H9 (cell line): ENCODE results near the gene MSH3. TPM values are rescaled to one million over a fixed set of nuclear protein-coding genes. Genes with fewer than 3 reads are reported as not detected.

ENCODE experiments used
- DNase-seq: peaks from one replicate; pipeline ENCODE4 v3.0.0-alpha.2; 2017
- H2AFZ ChIP-seq: one replicate; pipeline ENCODE4 v1.6.1; 2013; ENCODE audit warnings: mild to moderate bottlenecking, low read length, control low read depth, moderate library complexity
- H2AK5ac ChIP-seq: 2 replicates; pipeline ENCODE4 v1.6.1; 2013; ENCODE audit warnings: low read length, control low read depth, mixed read lengths; ENCODE audit not compliant: insufficient read length
- H2BK120ac ChIP-seq: one replicate; pipeline ENCODE4 v1.6.1; 2013; ENCODE audit warnings: low read depth, mild to moderate bottlenecking, low read length, control low read depth, inconsistent platforms; ENCODE audit not compliant: poor library complexity, severe bottlenecking
- H2BK12ac ChIP-seq: 2 replicates; pipeline ENCODE4 v1.6.1; 2013; ENCODE audit warnings: low read length, control low read depth, mixed read lengths, low read depth; ENCODE audit not compliant: insufficient read length
- H2BK15ac ChIP-seq: 2 replicates; pipeline ENCODE4 v1.6.1; 2013; ENCODE audit warnings: low read depth, low read length, control low read depth
- H2BK20ac ChIP-seq: one replicate; pipeline ENCODE4 v1.6.1; 2013; ENCODE audit warnings: low read depth, mild to moderate bottlenecking, low read length, control low read depth, inconsistent platforms; ENCODE audit not compliant: poor library complexity, severe bottlenecking
- H2BK5ac ChIP-seq: 2 replicates; pipeline ENCODE4 v1.6.1; 2013; ENCODE audit warnings: low read length, control low read depth, mixed read lengths; ENCODE audit not compliant: insufficient read length
- H3K14ac ChIP-seq: 2 replicates; pipeline ENCODE4 v1.6.1; 2013; ENCODE audit warnings: low read length, control low read depth; ENCODE audit not compliant: insufficient read depth
- H3K18ac ChIP-seq: 2 replicates; pipeline ENCODE4 v1.6.1; 2013; ENCODE audit warnings: low read depth, mild to moderate bottlenecking, mixed read lengths, low read length, control low read depth; ENCODE audit not compliant: insufficient read length
- H3K23ac ChIP-seq: 2 replicates; pipeline ENCODE4 v1.6.1; 2013; ENCODE audit warnings: low read length, control low read depth, mixed read lengths, low read depth; ENCODE audit not compliant: insufficient read length
- H3K23me2 ChIP-seq: 2 replicates; pipeline ENCODE4 v1.6.1; 2013; ENCODE audit warnings: low read depth, mild to moderate bottlenecking, mixed read lengths, low read length, control low read depth; ENCODE audit not compliant: insufficient read length, poor library complexity, severe bottlenecking
- H3K27ac ChIP-seq: 2 replicates; pipeline ENCODE4 v1.5.1; 2013; ENCODE audit warnings: low read length, control low read depth, mixed read lengths, low read depth; ENCODE audit not compliant: insufficient read length
- H3K27me3 ChIP-seq: 2 replicates; pipeline ENCODE4 v1.6.1; 2013; ENCODE audit warnings: low read length, control low read depth, inconsistent platforms; ENCODE audit not compliant: insufficient read depth
- H3K4ac ChIP-seq: 2 replicates; pipeline ENCODE4 v1.6.1; 2013; ENCODE audit warnings: low read depth, mild to moderate bottlenecking, control low read depth, inconsistent platforms, low read length, moderate library complexity
- H3K4me1 ChIP-seq: 2 replicates; pipeline ENCODE4 v1.6.1; 2013; ENCODE audit warnings: low read length, control low read depth, inconsistent platforms; ENCODE audit not compliant: insufficient read depth
- H3K4me2 ChIP-seq: 2 replicates; pipeline ENCODE4 v1.6.1; 2013; ENCODE audit warnings: low read length, control low read depth, mixed read lengths; ENCODE audit not compliant: insufficient read length, insufficient read depth
- H3K56ac ChIP-seq: 2 replicates; pipeline ENCODE4 v1.6.1; 2013; ENCODE audit warnings: low read depth, mild to moderate bottlenecking, mixed read lengths, low read length, control low read depth; ENCODE audit not compliant: insufficient read length
- H3K79me1 ChIP-seq: 2 replicates; pipeline ENCODE4 v1.6.1; 2013; ENCODE audit warnings: low read depth, mild to moderate bottlenecking, moderate library complexity, low read length, control low read depth, inconsistent platforms; ENCODE audit not compliant: insufficient read depth, poor library complexity, severe bottlenecking
- H3K79me2 ChIP-seq: 2 replicates; pipeline ENCODE4 v1.6.1; 2013; ENCODE audit warnings: low read length, control low read depth, inconsistent platforms; ENCODE audit not compliant: insufficient read depth
- H3K9ac ChIP-seq: 2 replicates; pipeline ENCODE4 v1.6.1; 2013; ENCODE audit warnings: low read length, control low read depth, mixed read lengths; ENCODE audit not compliant: insufficient read length; ENCODE audit errors: extremely low read depth
- H3K9me3 ChIP-seq: one replicate; pipeline ENCODE4 v1.6.1; 2013; ENCODE audit warnings: low read depth, low read length, inconsistent platforms; ENCODE audit not compliant: control insufficient read depth
- H3T11ph ChIP-seq: one replicate; pipeline ENCODE4 v1.6.1; 2013; ENCODE audit warnings: mild to moderate bottlenecking, low read length, control low read depth, inconsistent platforms
- H4K20me1 ChIP-seq: one replicate; pipeline ENCODE4 v1.6.1; 2013; ENCODE audit not compliant: control insufficient read depth, insufficient read length, insufficient read depth
- H4K5ac ChIP-seq: 2 replicates; pipeline ENCODE4 v1.6.1; 2013; ENCODE audit warnings: low read depth, mild to moderate bottlenecking, mixed read lengths, low read length, control low read depth; ENCODE audit not compliant: insufficient read length
- H4K8ac ChIP-seq: replicated peaks from 2 replicates; pipeline ENCODE4 v1.6.1; 2013; ENCODE audit warnings: low read length, control low read depth, mixed read lengths, low read depth; ENCODE audit not compliant: insufficient read length
- H4K91ac ChIP-seq: 2 replicates; pipeline ENCODE4 v1.6.1; 2013; ENCODE audit warnings: low read depth, mild to moderate bottlenecking, moderate library complexity, mixed read lengths, low read length, control low read depth; ENCODE audit not compliant: insufficient read length
- H3K27ac Mint-ChIP-seq, 3 experiments: 2 replicates in 2 of 3; 3 replicates in 1 of 3; pipeline ENCODE4 v1.8.0; 2020 to 2021; ENCODE audit warnings: mixed read lengths in 3 of 3, mild to moderate bottlenecking in 1 of 3, moderate library complexity in 1 of 3
- H3K27me3 Mint-ChIP-seq: 2 replicates; pipeline ENCODE4 v1.8.0; 2021; ENCODE audit warnings: low read depth, mild to moderate bottlenecking, moderate library complexity, mixed read lengths
- H3K36me3 Mint-ChIP-seq, 3 experiments: 2 replicates in 2 of 3; 3 replicates in 1 of 3; pipeline ENCODE4 v1.8.0; 2020 to 2021; ENCODE audit warnings: low read depth in 3 of 3, mixed read lengths in 3 of 3; ENCODE audit not compliant: insufficient read depth in 1 of 3
- H3K4me1 Mint-ChIP-seq, 2 experiments: 2 replicates each; pipeline ENCODE4 v1.8.0; 2020; ENCODE audit warnings: mixed read lengths in 2 of 2
- H3K4me3 Mint-ChIP-seq, 2 experiments: 2 replicates in 1 of 2; 3 replicates in 1 of 2; pipeline ENCODE4 v1.8.0; 2020 to 2021; ENCODE audit warnings: mild to moderate bottlenecking in 2 of 2, mixed read lengths in 2 of 2, moderate library complexity in 1 of 2
- H3K9me3 Mint-ChIP-seq, 2 experiments: 2 replicates in 1 of 2; 3 replicates in 1 of 2; pipeline ENCODE4 v1.8.0; 2020; ENCODE audit warnings: mild to moderate bottlenecking in 2 of 2, mixed read lengths in 2 of 2, moderate library complexity in 1 of 2
- CTCF ChIP-seq: fragments of 200-600 bp; sonication (generic); conservative IDR thresholded peaks from 3 replicates; pipeline ENCODE4 v1.8.0; 2021; ENCODE audit warnings: antibody characterized with exemption, mild to moderate bottlenecking
- WGBS: extraction: QIAGEN DNeasy Blood & Tissue Kit; methylation state at CpG from one replicate; pipeline ENCODE4 v1.1.7; 2013; ENCODE audit warnings: missing lambda C conversion rate, low lambda C conversion rate, mixed read lengths; ENCODE audit not compliant: insufficient read length; ENCODE audit errors: extremely low coverage; 5-methylcytosine and 5-hydroxymethylcytosine counted together
- total RNA-seq: library from RNA; stranded (reverse); gene quantifications from 2 replicates; pipeline ENCODE4 v1.2.1, GENCODE V29; 2021

The MSH3 gene
- total RNA-seq, 1 experiment from 2014 or later = 17.3 TPM

GRCh38 chr5:80632700-80633099 is 21.8 kb upstream of the MSH3 start:
- WGBS = no CpG with 5 or more reads among the region's 2 CpGs
- H4K91ac ChIP-seq = no peak overlapping the region
- no peaks in the 10 kb centered on the region for H3K27me3 Mint-ChIP-seq

More at GRCh38 chr5:80632700-80633099, 21.8 kb upstream of the MSH3 start:
- H2AK5ac ChIP-seq = no peak overlapping the region
- H2BK15ac ChIP-seq = no peak overlapping the region
- H3T11ph ChIP-seq = no peak overlapping the region
- no peak overlapping the region for H2BK12ac ChIP-seq
- H3K79me1 ChIP-seq = no peaks in the 10 kb centered on the region
- no peaks in the 10 kb centered on the region for H3K9me3 Mint-ChIP-seq
- H4K8ac ChIP-seq = no peak overlapping the region
- H2BK5ac ChIP-seq = no peak overlapping the region
- H2BK20ac ChIP-seq = no peak overlapping the region
- H3K9ac ChIP-seq = no peak overlapping the region
- H2BK120ac ChIP-seq = no peak overlapping the region
- H4K20me1 ChIP-seq = no peaks in the 10 kb centered on the region
- H3K56ac ChIP-seq = no peak overlapping the region
- no peak overlapping the region for H3K27ac ChIP-seq
- no peaks in the 10 kb centered on the region for H3K79me2 ChIP-seq
- no peak for DNase-seq
- H3K18ac ChIP-seq = no peak overlapping the region
- no peaks in the 10 kb centered on the region for H3K9me3 ChIP-seq
- no peak overlapping the region for H3K4ac ChIP-seq
- no peaks in the 10 kb centered on the region for H3K4me1 ChIP-seq
- no peaks in the 10 kb centered on the region for H3K4me1 Mint-ChIP-seq
- no peak overlapping the region for H3K27ac Mint-ChIP-seq
- no peak overlapping the region for H4K5ac ChIP-seq
- no peak overlapping the region for H3K4me3 Mint-ChIP-seq
- H3K4me2 ChIP-seq = no peak overlapping the region
- H2AFZ ChIP-seq = no peak overlapping the region
- no peak overlapping the region for H3K14ac ChIP-seq
- H3K27me3 ChIP-seq = no peaks in the 10 kb centered on the region
- peaks cover 36 to 72% (median 70%) of the 10 kb centered on the region in 3 experiments; a peak in 6 of 7 replicates for H3K36me3 Mint-ChIP-seq
- no peaks in the 10 kb centered on the region for H3K23me2 ChIP-seq
- TF ChIP-seq CTCF = no peak
- no peak overlapping the region for H3K23ac ChIP-seq
